Epithelial cell of proximal tubule (primary cell): Measurements from ENCODE around the gene PIK3CD. TPM values are rescaled to one million over a fixed set of nuclear protein-coding genes. Genes with fewer than 3 reads are reported as not detected.

ENCODE experiments used
- DNase-seq: peaks from one replicate; pipeline ENCODE4 v3.0.0-alpha.2; 2011; ENCODE audit warnings: low read depth
- H3K4me3 ChIP-seq: 2 replicates; pipeline ENCODE4 v1.5.1; 2011; ENCODE audit warnings: low read depth, mild to moderate bottlenecking, low read length
- total RNA-seq: library from RNA; depleted of rRNA; stranded (reverse); fragments of >200 nt; gene quantifications from 2 replicates; pipeline ENCODE4 v1.2.3, GENCODE V29; 2015
- TF ChIP-seq, protein P1 (sequence below): conservative IDR thresholded peaks from 2 replicates; pipeline ENCODE4 v1.5.1; 2012; ENCODE audit warnings: low read depth, mild to moderate bottlenecking, low read length

PIK3CD gene
- total RNA-seq, 1 donor from 2014 or later: 24.5 TPM

GRCh38 chr1:9654834-9655723 lies 3.5 kb downstream of the PIK3CD start:
- DNase-seq: no peak
- H3K4me3 ChIP-seq: no peak overlapping the region
- TF ChIP-seq, protein P1, sequence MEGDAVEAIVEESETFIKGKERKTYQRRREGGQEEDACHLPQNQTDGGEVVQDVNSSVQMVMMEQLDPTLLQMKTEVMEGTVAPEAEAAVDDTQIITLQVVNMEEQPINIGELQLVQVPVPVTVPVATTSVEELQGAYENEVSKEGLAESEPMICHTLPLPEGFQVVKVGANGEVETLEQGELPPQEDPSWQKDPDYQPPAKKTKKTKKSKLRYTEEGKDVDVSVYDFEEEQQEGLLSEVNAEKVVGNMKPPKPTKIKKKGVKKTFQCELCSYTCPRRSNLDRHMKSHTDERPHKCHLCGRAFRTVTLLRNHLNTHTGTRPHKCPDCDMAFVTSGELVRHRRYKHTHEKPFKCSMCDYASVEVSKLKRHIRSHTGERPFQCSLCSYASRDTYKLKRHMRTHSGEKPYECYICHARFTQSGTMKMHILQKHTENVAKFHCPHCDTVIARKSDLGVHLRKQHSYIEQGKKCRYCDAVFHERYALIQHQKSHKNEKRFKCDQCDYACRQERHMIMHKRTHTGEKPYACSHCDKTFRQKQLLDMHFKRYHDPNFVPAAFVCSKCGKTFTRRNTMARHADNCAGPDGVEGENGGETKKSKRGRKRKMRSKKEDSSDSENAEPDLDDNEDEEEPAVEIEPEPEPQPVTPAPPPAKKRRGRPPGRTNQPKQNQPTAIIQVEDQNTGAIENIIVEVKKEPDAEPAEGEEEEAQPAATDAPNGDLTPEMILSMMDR: no peak

- TF ChIP-seq, protein P1: no peak
- DNase-seq: no peak
- no peak overlapping the region for H3K4me3 ChIP-seq
Observed at GRCh38 chr1:9655836-9656235, 4.3 kb downstream of the PIK3CD start.

- H3K4me3 ChIP-seq: no peak overlapping the region
- TF ChIP-seq, protein P1: no peak
- no peak for DNase-seq
Observed at GRCh38 chr1:9657521-9658032, 6.0 kb downstream of the PIK3CD start.

GRCh38 chr1:9658199-9658598 lies 6.7 kb downstream of the PIK3CD start:
- H3K4me3 ChIP-seq: no peak overlapping the region
- TF ChIP-seq, protein P1: no peak
- DNase-seq: no peak

GRCh38 chr1:9659328-9659727 lies 7.8 kb downstream of the PIK3CD start:
- DNase-seq: no peak
- H3K4me3 ChIP-seq: no peak overlapping the region
- TF ChIP-seq, protein P1: no peak

- TF ChIP-seq, protein P1: no peak
- DNase-seq: no peak
- H3K4me3 ChIP-seq: no peak overlapping the region
Observed at GRCh38 chr1:9663257-9663656, 11.7 kb downstream of the PIK3CD start.

GRCh38 chr1:9665193-9665592 lies 13.7 kb downstream of the PIK3CD start:
- no peak for DNase-seq
- H3K4me3 ChIP-seq: no peak overlapping the region
- TF ChIP-seq, protein P1: no peak
